HL-60 (cell line): Measurements from ENCODE around the gene FAM107B.

Source experiments
- DNase-seq, 2 experiments: peaks; one replicate each; pipeline ENCODE4 v3.0.0-alpha.2; 2010 to 2020; ENCODE audit warnings: low read depth in 1 of 2, low spot score in 1 of 2
- H3K27ac ChIP-seq: fragments of 250-450 bp; sonication (Bioruptor Pico); replicated peaks from 2 replicates; pipeline ENCODE4 v1.5.1; 2020; ENCODE audit warnings: mild to moderate bottlenecking, moderate library complexity
- H3K27me3 ChIP-seq: fragments of 250-450 bp; sonication (Bioruptor Pico); 2 replicates; pipeline ENCODE4 v1.5.1; 2021; ENCODE audit warnings: mild to moderate bottlenecking, moderate library complexity; ENCODE audit not compliant: insufficient read depth, poor library complexity, severe bottlenecking
- H3K4me3 ChIP-seq: replicated peaks from 2 replicates; pipeline ENCODE4 v1.5.1; 2011; ENCODE audit warnings: mild to moderate bottlenecking, control low read depth, low read length; ENCODE audit not compliant: insufficient read depth
- GABPA ChIP-seq: IDR thresholded peaks from 2 replicates; pipeline ENCODE4 v1.6.1; 2012; ENCODE audit warnings: low read depth
- POLR2AphosphoS5 ChIP-seq: IDR thresholded peaks from 2 replicates; pipeline ENCODE4 v1.6.1; 2012; ENCODE audit warnings: low read depth
- SPI1 ChIP-seq: IDR thresholded peaks from 2 replicates; pipeline ENCODE4 v1.6.1; 2012; ENCODE audit warnings: low read depth, mild to moderate bottlenecking, borderline replicate concordance
- TF ChIP-seq, protein P1 (sequence below): IDR thresholded peaks from one replicate; pipeline ENCODE4 v1.5.1; 2011; ENCODE audit warnings: low read length, control low read depth, inconsistent platforms; ENCODE audit not compliant: insufficient read depth
- TF ChIP-seq, protein P2 (sequence below): IDR thresholded peaks from 2 replicates; pipeline ENCODE4 v1.6.1; 2012; ENCODE audit warnings: low read depth; ENCODE audit not compliant: insufficient replicate concordance

The FAM107B gene

DNA sequence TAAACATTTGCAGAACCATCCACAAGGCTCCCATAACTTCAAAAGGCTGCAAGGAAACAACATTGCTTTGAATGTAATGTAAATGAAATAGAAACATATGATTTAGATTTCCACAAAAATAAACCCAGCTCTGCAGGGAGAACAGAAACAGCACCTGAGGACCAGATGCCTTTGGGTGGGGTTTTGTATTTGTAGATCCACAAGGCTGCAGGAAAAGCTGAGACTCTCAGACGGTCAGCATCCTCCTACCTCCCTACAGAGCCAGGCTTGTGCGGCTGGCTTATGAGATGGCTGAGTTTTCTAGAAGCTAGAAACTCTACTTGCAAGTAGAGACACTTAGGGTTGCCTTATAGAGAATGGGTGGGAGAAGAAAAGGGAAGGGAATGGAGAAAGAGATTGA is 49.8 kb downstream of the FAM107B start:
- DNase-seq: no peak

DNA sequence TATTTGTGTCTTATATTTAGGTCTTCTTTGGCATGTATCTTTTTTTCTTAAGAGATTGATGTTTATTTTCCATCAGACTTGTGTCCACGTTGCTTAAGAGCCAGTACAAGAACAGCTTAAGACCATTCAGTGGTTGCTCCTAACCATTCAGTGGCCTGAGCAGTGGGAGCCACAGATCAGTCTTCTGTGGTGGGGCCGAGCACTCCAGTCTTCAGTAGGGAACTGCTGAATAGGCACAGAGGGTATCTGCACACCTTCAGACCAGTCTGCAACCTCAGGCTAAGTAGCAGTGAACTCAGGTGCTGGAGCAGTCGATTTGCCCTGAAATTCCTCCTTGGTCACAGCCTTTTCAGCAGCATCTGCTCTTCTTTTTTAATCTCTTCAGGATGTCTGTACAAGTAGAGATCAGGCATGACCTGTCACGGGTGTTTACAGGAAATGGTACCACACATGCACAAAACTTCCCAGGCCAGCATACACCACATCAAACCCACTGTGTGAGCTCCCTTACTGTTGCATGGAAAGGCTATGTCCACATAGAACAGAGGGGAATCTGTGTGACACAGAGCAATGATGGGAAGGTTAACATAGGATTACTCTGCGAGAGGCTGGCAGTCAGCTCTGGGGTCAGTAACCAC is 51.5 kb downstream of the FAM107B start:
- TF ChIP-seq, protein P1, sequence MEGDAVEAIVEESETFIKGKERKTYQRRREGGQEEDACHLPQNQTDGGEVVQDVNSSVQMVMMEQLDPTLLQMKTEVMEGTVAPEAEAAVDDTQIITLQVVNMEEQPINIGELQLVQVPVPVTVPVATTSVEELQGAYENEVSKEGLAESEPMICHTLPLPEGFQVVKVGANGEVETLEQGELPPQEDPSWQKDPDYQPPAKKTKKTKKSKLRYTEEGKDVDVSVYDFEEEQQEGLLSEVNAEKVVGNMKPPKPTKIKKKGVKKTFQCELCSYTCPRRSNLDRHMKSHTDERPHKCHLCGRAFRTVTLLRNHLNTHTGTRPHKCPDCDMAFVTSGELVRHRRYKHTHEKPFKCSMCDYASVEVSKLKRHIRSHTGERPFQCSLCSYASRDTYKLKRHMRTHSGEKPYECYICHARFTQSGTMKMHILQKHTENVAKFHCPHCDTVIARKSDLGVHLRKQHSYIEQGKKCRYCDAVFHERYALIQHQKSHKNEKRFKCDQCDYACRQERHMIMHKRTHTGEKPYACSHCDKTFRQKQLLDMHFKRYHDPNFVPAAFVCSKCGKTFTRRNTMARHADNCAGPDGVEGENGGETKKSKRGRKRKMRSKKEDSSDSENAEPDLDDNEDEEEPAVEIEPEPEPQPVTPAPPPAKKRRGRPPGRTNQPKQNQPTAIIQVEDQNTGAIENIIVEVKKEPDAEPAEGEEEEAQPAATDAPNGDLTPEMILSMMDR: no peak
- TF ChIP-seq GABPA (no peak), POLR2AphosphoS5 (no peak), SPI1 (no peak)
- TF ChIP-seq, protein P2, sequence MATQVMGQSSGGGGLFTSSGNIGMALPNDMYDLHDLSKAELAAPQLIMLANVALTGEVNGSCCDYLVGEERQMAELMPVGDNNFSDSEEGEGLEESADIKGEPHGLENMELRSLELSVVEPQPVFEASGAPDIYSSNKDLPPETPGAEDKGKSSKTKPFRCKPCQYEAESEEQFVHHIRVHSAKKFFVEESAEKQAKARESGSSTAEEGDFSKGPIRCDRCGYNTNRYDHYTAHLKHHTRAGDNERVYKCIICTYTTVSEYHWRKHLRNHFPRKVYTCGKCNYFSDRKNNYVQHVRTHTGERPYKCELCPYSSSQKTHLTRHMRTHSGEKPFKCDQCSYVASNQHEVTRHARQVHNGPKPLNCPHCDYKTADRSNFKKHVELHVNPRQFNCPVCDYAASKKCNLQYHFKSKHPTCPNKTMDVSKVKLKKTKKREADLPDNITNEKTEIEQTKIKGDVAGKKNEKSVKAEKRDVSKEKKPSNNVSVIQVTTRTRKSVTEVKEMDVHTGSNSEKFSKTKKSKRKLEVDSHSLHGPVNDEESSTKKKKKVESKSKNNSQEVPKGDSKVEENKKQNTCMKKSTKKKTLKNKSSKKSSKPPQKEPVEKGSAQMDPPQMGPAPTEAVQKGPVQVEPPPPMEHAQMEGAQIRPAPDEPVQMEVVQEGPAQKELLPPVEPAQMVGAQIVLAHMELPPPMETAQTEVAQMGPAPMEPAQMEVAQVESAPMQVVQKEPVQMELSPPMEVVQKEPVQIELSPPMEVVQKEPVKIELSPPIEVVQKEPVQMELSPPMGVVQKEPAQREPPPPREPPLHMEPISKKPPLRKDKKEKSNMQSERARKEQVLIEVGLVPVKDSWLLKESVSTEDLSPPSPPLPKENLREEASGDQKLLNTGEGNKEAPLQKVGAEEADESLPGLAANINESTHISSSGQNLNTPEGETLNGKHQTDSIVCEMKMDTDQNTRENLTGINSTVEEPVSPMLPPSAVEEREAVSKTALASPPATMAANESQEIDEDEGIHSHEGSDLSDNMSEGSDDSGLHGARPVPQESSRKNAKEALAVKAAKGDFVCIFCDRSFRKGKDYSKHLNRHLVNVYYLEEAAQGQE: no peak
- Histone ChIP-seq H3K4me3 (no peak overlapping the region), H3K27ac (no peak overlapping the region), H3K27me3 (no peaks in the 10 kb centered on the region)
- no peak for DNase-seq

More for the DNA sequence above, 49.8 kb downstream of the FAM107B start:
- H3K27me3 ChIP-seq: no peaks in the 10 kb centered on the region
- H3K27ac ChIP-seq: no peak overlapping the region
- H3K4me3 ChIP-seq: no peak overlapping the region
- TF ChIP-seq POLR2AphosphoS5 (no peak), SPI1 (no peak), GABPA (no peak)
- TF ChIP-seq, protein P2: no peak
- TF ChIP-seq, protein P1: no peak

DNA sequence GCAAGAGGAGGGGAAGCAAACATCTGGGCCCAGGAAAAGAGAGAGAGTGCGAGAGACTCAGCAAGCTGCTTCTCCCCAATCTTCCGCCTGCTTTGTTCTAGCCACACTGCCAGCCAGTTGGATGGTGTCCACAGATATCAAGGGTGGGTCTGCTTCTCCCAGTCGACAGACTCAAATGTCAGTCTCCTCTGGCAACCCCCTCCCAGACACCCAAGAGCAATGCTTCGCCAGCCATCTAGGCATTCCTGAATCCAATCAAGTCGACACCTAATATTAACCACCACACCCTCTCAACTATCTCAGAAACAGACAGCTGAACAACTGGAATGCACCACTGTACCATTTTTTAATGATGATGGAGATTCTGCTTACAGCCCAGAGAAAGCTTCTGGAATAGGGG is 57.1 kb downstream of the FAM107B start:
- no peak overlapping the region for H3K4me3 ChIP-seq
- no peak for DNase-seq
- no peaks in the 10 kb centered on the region for H3K27me3 ChIP-seq
- no peak for TF ChIP-seq POLR2AphosphoS5
- no peak for TF ChIP-seq GABPA
- TF ChIP-seq, protein P1: no peak
- no peak for TF ChIP-seq SPI1
- TF ChIP-seq, protein P2: no peak
- no peak overlapping the region for H3K27ac ChIP-seq
